HG03139 (cell line): ENCODE measurements around the gene APMAP.

ENCODE experiments used
- ATAC-seq: cut with Tn5 transposase; IDR thresholded peaks from one replicate; pipeline ENCODE4 v1.9.1; 2021; ENCODE audit not compliant: unreplicated experiment

Gene APMAP

GRCh38 chr20:24989162-24989561, 3.4 kb downstream of the APMAP start:
- ATAC-seq = no peak

GRCh38 chr20:24987873-24988835, 4.4 kb downstream of the APMAP start:
- no peak for ATAC-seq

- ATAC-seq = no peak
These were observed 5.3 kb downstream of the APMAP start for GRCh38 chr20:24987244-24987643.

- ATAC-seq = no peak
These were observed 6.0 kb downstream of the APMAP start for GRCh38 chr20:24986436-24987015.

GRCh38 chr20:24985802-24986201, 6.7 kb downstream of the APMAP start:
- ATAC-seq = no peak

- ATAC-seq = no peak
These were observed 7.5 kb downstream of the APMAP start for GRCh38 chr20:24984961-24985640.

GRCh38 chr20:24983896-24984295, 8.7 kb downstream of the APMAP start:
- ATAC-seq = no peak

GRCh38 chr20:24981790-24982189, 10.8 kb downstream of the APMAP start:
- no peak for ATAC-seq

GRCh38 chr20:24981282-24981681, 11.3 kb downstream of the APMAP start:
- no peak for ATAC-seq

- no peak for ATAC-seq
These were observed 12.1 kb downstream of the APMAP start for GRCh38 chr20:24980291-24981053.

GRCh38 chr20:24979036-24979960, 13.3 kb downstream of the APMAP start:
- no peak for ATAC-seq

- no peak for ATAC-seq
These were observed 14.0 kb downstream of the APMAP start for GRCh38 chr20:24978513-24978912.

- no peak for ATAC-seq
These were observed 14.8 kb downstream of the APMAP start for GRCh38 chr20:24977797-24978196.

GRCh38 chr20:24977336-24977735, 15.2 kb downstream of the APMAP start:
- no peak for ATAC-seq

GRCh38 chr20:24972341-24972740, 20.2 kb downstream of the APMAP start:
- no peak for ATAC-seq

GRCh38 chr20:24971376-24972101, 21.0 kb downstream of the APMAP start:
- ATAC-seq = no peak

GRCh38 chr20:24970754-24971153, 21.8 kb downstream of the APMAP start:
- ATAC-seq = no peak

GRCh38 chr20:24970030-24970553, 22.5 kb downstream of the APMAP start:
- no peak for ATAC-seq
